Measurements from ENCODE around the gene BLVRA. TPM values are rescaled to one million over a fixed set of nuclear protein-coding genes. Genes with fewer than 3 reads are reported as not detected.

BLVRA gene
- total and polyA plus RNA-seq, 11 donors, result 32.6 to 68.3 (median 44.1) TPM

- peaks cover 0 to 7% (median 2%) of the 10 kb centered on the region in 9 donors for H3K36me3 ChIP-seq
- no peaks in the 10 kb centered on the region for H3K27me3 ChIP-seq
- intact Hi-C loops (cut with DNase I), result no loop called here
- 67 to 79% (median 73%) methylated on average over 8 of the region's 8 CpGs for WGBS, 4 donors
- ATAC-seq, result no peak
- H3K4me1 ChIP-seq, result peaks cover 0 to 66% (median 0%) of the 10 kb centered on the region in 12 donors
- TF ChIP-seq POLR2A (IDR thresholded peaks at IDR 0.05), result no peak
- TF ChIP-seq, protein P1, sequence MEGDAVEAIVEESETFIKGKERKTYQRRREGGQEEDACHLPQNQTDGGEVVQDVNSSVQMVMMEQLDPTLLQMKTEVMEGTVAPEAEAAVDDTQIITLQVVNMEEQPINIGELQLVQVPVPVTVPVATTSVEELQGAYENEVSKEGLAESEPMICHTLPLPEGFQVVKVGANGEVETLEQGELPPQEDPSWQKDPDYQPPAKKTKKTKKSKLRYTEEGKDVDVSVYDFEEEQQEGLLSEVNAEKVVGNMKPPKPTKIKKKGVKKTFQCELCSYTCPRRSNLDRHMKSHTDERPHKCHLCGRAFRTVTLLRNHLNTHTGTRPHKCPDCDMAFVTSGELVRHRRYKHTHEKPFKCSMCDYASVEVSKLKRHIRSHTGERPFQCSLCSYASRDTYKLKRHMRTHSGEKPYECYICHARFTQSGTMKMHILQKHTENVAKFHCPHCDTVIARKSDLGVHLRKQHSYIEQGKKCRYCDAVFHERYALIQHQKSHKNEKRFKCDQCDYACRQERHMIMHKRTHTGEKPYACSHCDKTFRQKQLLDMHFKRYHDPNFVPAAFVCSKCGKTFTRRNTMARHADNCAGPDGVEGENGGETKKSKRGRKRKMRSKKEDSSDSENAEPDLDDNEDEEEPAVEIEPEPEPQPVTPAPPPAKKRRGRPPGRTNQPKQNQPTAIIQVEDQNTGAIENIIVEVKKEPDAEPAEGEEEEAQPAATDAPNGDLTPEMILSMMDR (IDR thresholded peaks at IDR 0.05), result no peak
- H3K4me3 ChIP-seq, result no peak overlapping the region
- no peak overlapping the region for H3K27ac ChIP-seq
- DNase-seq, result no peak
- no peaks in the 10 kb centered on the region for H3K9me3 ChIP-seq
Observed at GRCh38 chr7:43766564-43766963, 8.1 kb downstream of the BLVRA start.

DNA sequence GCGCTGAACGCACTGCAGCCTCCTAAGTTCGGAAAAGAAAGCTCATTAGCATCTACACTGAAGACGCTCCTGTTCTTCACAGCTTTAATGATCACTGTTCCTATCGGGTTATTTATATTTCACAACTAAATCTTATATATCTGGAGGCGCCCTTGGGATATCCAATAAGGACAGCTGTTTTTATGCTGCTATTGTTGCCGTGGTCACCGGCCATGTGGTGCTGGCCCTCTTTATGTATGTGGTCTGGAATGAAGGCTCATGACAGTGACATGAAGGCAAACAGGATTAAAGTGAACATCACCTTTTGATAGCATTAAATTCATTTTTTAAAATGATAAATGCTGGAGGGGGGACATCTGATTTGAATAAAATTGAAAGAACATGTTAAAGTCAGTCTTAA lies 8.8 kb downstream of the BLVRA start:
- TF ChIP-seq POLR2A (IDR thresholded peaks at IDR 0.05), result no peak
- TF ChIP-seq, protein P1 (IDR thresholded peaks at IDR 0.05), result no peak
- no peak overlapping the region for H3K27ac ChIP-seq
- ATAC-seq (no peak), DNase-seq (no peak)
- H3K4me3 ChIP-seq, result no peak overlapping the region
- 86 to 89% (median 87%) methylated on average over 8 of the region's 8 CpGs for WGBS, 4 donors
- no peaks in the 10 kb centered on the region for H3K9me3 ChIP-seq
- peaks cover 0 to 59% (median 0%) of the 10 kb centered on the region in 12 donors for H3K4me1 ChIP-seq
- no peaks in the 10 kb centered on the region for H3K27me3 ChIP-seq
- H3K36me3 ChIP-seq, result peaks cover 0 to 13% (median 10%) of the 10 kb centered on the region in 9 donors
- intact Hi-C loops (cut with DNase I), result no loop called here

- intact Hi-C loops (cut with DNase I), result no loop called here
- Histone ChIP-seq H3K27me3 (no peaks in the 10 kb centered on the region), H3K4me3 (no peak overlapping the region), H3K27ac (no peak overlapping the region), H3K4me1 (peaks cover 0 to 48% (median 0%) of the 10 kb centered on the region in 12 donors), H3K36me3 (peaks cover 0 to 22% (median 13%) of the 10 kb centered on the region in 9 donors), H3K9me3 (no peaks in the 10 kb centered on the region)
- no peak for DNase-seq
- WGBS, 4 donors, result 80 to 89% (median 86%) methylated on average over 9 of the region's 9 CpGs
- ATAC-seq, result no peak
- no peak for TF ChIP-seq POLR2A (IDR thresholded peaks at IDR 0.05)
- TF ChIP-seq, protein P1 (IDR thresholded peaks at IDR 0.05), result no peak
Observed at GRCh38 chr7:43768201-43768886, 9.9 kb downstream of the BLVRA start.

DNA sequence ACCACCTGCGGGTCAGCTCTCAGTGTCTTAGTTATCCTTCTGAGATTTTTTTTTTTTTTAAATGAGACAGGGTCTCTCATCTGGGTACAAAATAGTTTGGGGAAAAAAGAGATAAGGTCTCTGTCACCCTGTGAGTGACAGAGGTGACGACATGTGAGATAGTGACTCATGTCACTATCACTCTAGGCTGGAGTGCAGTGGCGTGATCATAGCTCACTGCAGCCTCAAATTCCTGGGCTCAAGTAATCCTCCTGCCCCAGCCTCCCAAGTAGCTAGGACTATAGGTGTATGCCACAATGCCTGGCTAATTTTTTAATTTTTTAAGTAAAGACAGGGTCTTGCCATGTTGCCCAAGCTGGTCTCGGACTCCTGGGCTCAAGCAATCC lies 10.4 kb downstream of the BLVRA start:
- intact Hi-C loops (cut with DNase I), result no loop called here
- no peak for ATAC-seq
- no peak overlapping the region for H3K4me3 ChIP-seq
- TF ChIP-seq, protein P1 (IDR thresholded peaks at IDR 0.05), result no peak
- TF ChIP-seq POLR2A (IDR thresholded peaks at IDR 0.05), result no peak
- H3K9me3 ChIP-seq, result no peaks in the 10 kb centered on the region
- 89 to 94% (median 92%) methylated on average over 4 of the region's 4 CpGs for WGBS, 4 donors
- peaks cover 0 to 22% (median 13%) of the 10 kb centered on the region in 9 donors for H3K36me3 ChIP-seq
- no peak overlapping the region for H3K27ac ChIP-seq
- peaks cover 0 to 43% (median 0%) of the 10 kb centered on the region in 12 donors for H3K4me1 ChIP-seq
- H3K27me3 ChIP-seq, result no peaks in the 10 kb centered on the region
- no peak for DNase-seq
